Cardiac muscle cell (in vitro differentiated cells and primary cell): ENCODE data around the gene ZBTB21. TPM values are rescaled to one million over a fixed set of nuclear protein-coding genes. Genes with fewer than 3 reads are reported as not detected.

Experiments used
- DNase-seq, 2 donors: peaks; one replicate each; pipeline versions ENCODE4 v3.0.0 to v3.0.0-alpha.2; 2010 to 2017; ENCODE audit warnings: low read depth in 1 of 2, low spot score in 1 of 2
- H3K27ac ChIP-seq: fragments of 200-600 bp; sonication (generic); 2 replicates; pipeline ENCODE4 v1.5.1; 2016
- H3K27me3 ChIP-seq: fragments of 200-600 bp; sonication (generic); 2 replicates; pipeline ENCODE4 v1.6.0; 2016; ENCODE audit warnings: control low read depth
- H3K36me3 ChIP-seq: fragments of 200-600 bp; sonication (generic); 2 replicates; pipeline ENCODE4 v1.5.1; 2016; ENCODE audit warnings: control low read depth
- H3K4me1 ChIP-seq: fragments of 200-600 bp; sonication (generic); 2 replicates; pipeline ENCODE4 v1.8.1; 2017; ENCODE audit warnings: low read depth, mild to moderate bottlenecking, mixed run types
- H3K4me3 ChIP-seq: fragments of 200-600 bp; sonication (generic); 2 replicates; pipeline ENCODE4 v1.5.1; 2016; ENCODE audit warnings: mild to moderate bottlenecking
- H3K9me3 ChIP-seq: fragments of 200-600 bp; sonication (generic); 2 replicates; pipeline ENCODE4 v1.5.1; 2017; ENCODE audit warnings: low read depth, mild to moderate bottlenecking, control low read depth
- CTCF ChIP-seq: IDR thresholded peaks from 2 replicates; pipeline ENCODE4 v1.5.1; 2012; ENCODE audit warnings: low read depth, mild to moderate bottlenecking, low read length
- polyA plus RNA-seq: library from polyadenylated mRNA; unstranded; fragments of >200 nt; fragmentation: Nextera tagmentation; extraction: Ambion mirVana; gene quantifications from 2 replicates; pipeline ENCODE4 v1.2.1, GENCODE V29; 2016
- total RNA-seq: library from RNA; depleted of rRNA; stranded (reverse); fragments of >200 nt; gene quantifications from 2 replicates; pipeline ENCODE4 v1.2.3, GENCODE V29; 2016

ZBTB21 gene
- total RNA-seq (3.1 and 3.7 TPM in 2 replicates), polyA plus RNA-seq (2.3 and 2.6 TPM in 2 replicates)

GRCh38 chr21:42009831-42010506 is at the start of gene ZBTB21:
Gene ZBTB21, minus strand, starts transcription at chr21:42010360. Its CDS starts 16,265 bp downstream, at chr21:41994095.
- DNase-seq, result peak; percentile 98
- peak within 1 kb of the TSS; percentile 89 for H3K27ac ChIP-seq
- no peak for TF ChIP-seq CTCF
- no peaks in the 10 kb centered on the region for H3K9me3 ChIP-seq
- peak within 1 kb of the TSS; percentile 83 for H3K4me3 ChIP-seq
- H3K36me3 ChIP-seq, result no peaks in the 10 kb centered on the region
- H3K27me3 ChIP-seq, result peaks cover 15% of the 10 kb centered on the region
- no peaks in the 10 kb centered on the region for H3K4me1 ChIP-seq

- H3K4me1 ChIP-seq, result no peaks in the 10 kb centered on the region
- DNase-seq, result no peak
- H3K4me3 ChIP-seq, result no peak overlapping the region
- H3K27me3 ChIP-seq, result no peaks in the 10 kb centered on the region
- no peaks in the 10 kb centered on the region for H3K9me3 ChIP-seq
- H3K27ac ChIP-seq, result no peak overlapping the region
- no peak for TF ChIP-seq CTCF
- H3K36me3 ChIP-seq, result no peaks in the 10 kb centered on the region
Observed at GRCh38 chr21:42059721-42060120, 49.6 kb upstream of the ZBTB21 start.

GRCh38 chr21:42059141-42059540 is 49.0 kb upstream of the ZBTB21 start:
- Histone ChIP-seq H3K36me3 (no peaks in the 10 kb centered on the region), H3K9me3 (no peaks in the 10 kb centered on the region), H3K27me3 (no peaks in the 10 kb centered on the region)

DNA sequence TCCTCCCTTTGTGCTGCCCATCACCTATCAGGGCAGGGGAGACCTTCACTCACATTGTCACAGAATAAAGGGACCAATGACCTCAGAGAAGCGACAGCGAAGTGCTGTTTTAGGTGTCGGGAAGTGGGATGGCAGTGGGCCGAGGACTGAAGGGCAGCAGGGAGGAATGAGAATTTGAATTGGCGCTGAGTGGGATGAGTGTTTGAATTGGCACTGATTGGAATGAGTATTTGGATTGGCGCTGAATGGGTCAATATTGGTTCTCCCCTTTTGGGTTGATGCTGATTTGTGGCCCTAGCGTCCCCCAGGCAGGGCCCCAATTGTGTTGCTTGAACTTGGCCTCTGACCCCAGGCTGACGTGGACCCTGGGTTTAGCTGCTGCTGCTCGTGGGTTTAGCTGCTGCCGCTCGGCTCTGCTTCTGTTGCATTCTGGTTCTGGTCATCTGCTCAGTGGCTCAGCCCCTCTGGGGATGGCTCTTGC is 48.5 kb upstream of the ZBTB21 start:
- DNase-seq, result no peak
- no peak for TF ChIP-seq CTCF
- H3K36me3 ChIP-seq, result no peaks in the 10 kb centered on the region
- H3K4me3 ChIP-seq, result no peak overlapping the region
- no peaks in the 10 kb centered on the region for H3K9me3 ChIP-seq
- no peaks in the 10 kb centered on the region for H3K4me1 ChIP-seq
- H3K27me3 ChIP-seq, result no peaks in the 10 kb centered on the region
- H3K27ac ChIP-seq, result no peak overlapping the region

More at GRCh38 chr21:42059141-42059540, 49.0 kb upstream of the ZBTB21 start:
- DNase-seq, result no peak
- Histone ChIP-seq H3K4me3 (no peak overlapping the region), H3K27ac (no peak overlapping the region), H3K4me1 (no peaks in the 10 kb centered on the region)
- no peak for TF ChIP-seq CTCF

GRCh38 chr21:42057851-42058437 is 47.8 kb upstream of the ZBTB21 start:
- TF ChIP-seq CTCF, result no peak
- Histone ChIP-seq H3K4me1 (no peaks in the 10 kb centered on the region), H3K27ac (peak overlapping the region; percentile 23), H3K9me3 (no peaks in the 10 kb centered on the region), H3K4me3 (no peak overlapping the region), H3K27me3 (no peaks in the 10 kb centered on the region), H3K36me3 (no peaks in the 10 kb centered on the region)
- peak in 1 of 2 donors; percentile 26 for DNase-seq
